Lung microvascular endothelial cell (primary cell): ENCODE results near the gene GJB6. TPM values are rescaled to one million over a fixed set of nuclear protein-coding genes. Genes with fewer than 3 reads are reported as not detected.
A peak's percentile ranks its signal among the peaks of the same experiment; 100 is the strongest.

Experiments used
- DNase-seq, 2 donors: peaks; one replicate each; pipeline versions ENCODE4 v3.0.0 to v3.0.0-alpha.2; 2010; ENCODE audit warnings: low read depth in 2 of 2
- total RNA-seq: library from RNA; depleted of rRNA; stranded (reverse); fragments of >200 nt; gene quantifications from 2 replicates; pipeline ENCODE4 v1.2.1, GENCODE V29; 2014

Gene GJB6
- total RNA-seq, 1 donor from 2014 or later = not detected

GRCh38 chr13:20188667-20189553, 43.2 kb downstream of the GJB6 start:
- no peak for DNase-seq

- DNase-seq = no peak
These were observed 45.3 kb downstream of the GJB6 start for GRCh38 chr13:20186771-20187170.

- no peak for DNase-seq
These were observed 46.6 kb downstream of the GJB6 start for GRCh38 chr13:20185366-20186056.

- peak; percentile 81 to 84 for DNase-seq
These were observed 49.8 kb downstream of the GJB6 start for GRCh38 chr13:20182231-20182846.

GRCh38 chr13:20181188-20181587, 50.9 kb downstream of the GJB6 start:
- DNase-seq = no peak

- DNase-seq = no peak
These were observed 54.0 kb downstream of the GJB6 start for GRCh38 chr13:20178156-20178555.

GRCh38 chr13:20177049-20177831, 54.9 kb downstream of the GJB6 start:
- DNase-seq = no peak

- no peak for DNase-seq
These were observed 56.0 kb downstream of the GJB6 start for GRCh38 chr13:20175907-20176652.

- DNase-seq = no peak
These were observed 56.7 kb downstream of the GJB6 start for GRCh38 chr13:20175406-20175794.

- peak; percentile 60 to 86 for DNase-seq
These were observed 57.3 kb downstream of the GJB6 start for GRCh38 chr13:20174656-20175405.

- DNase-seq = no peak
These were observed 58.9 kb downstream of the GJB6 start for GRCh38 chr13:20173116-20173746.

Other genes with a start within 250 kb of the GJB6 start
- gene GJA3, start 71.3 kb downstream of the GJB6 start, total RNA-seq = under 0.01 TPM in 1 of 2 replicates, not detected in the other
- gene GJB2, start 39.4 kb downstream of the GJB6 start, total RNA-seq = not detected in 2 replicates